Body of pancreas (tissue), 4 donors: ENCODE measurements around the gene CDKL5. TPM values are rescaled to one million over a fixed set of nuclear protein-coding genes. Genes with fewer than 3 reads are reported as not detected.

Experiments used
- ATAC-seq: fragments of 150-250 bp; one replicate; pipeline ENCODE4 v1.9.1; 2016
- DNase-seq, 4 donors: peaks; one replicate each; pipeline ENCODE4 v3.0.0-alpha.2; 2019
- H3K27ac ChIP-seq, 4 donors: fragments of 200-600 bp; sonication (generic); 1 replicate in 3 of 4; 2 replicates in 1 of 4; pipeline versions ENCODE4 v1.5.1 to v1.6.1; 2016 to 2019; ENCODE audit warnings: mild to moderate bottlenecking in 1 of 4, mixed read lengths in 1 of 4, moderate library complexity in 1 of 4
- H3K27me3 ChIP-seq, 2 donors: fragments of 200-600 bp; sonication (generic); one replicate each; pipeline ENCODE4 v1.6.0; 2016; ENCODE audit warnings: mild to moderate bottlenecking in 1 of 2
- H3K36me3 ChIP-seq, 2 donors: fragments of 200-600 bp; sonication (generic); replicated peaks in 1 of 2; 2 replicates each; pipeline ENCODE4 v1.5.1; 2016; ENCODE audit warnings: low read depth in 2 of 2; ENCODE audit not compliant: insufficient read depth in 1 of 2
- H3K4me1 ChIP-seq: fragments of 200-600 bp; sonication (generic); one replicate; pipeline ENCODE4 v1.6.0; 2016
- H3K4me3 ChIP-seq, 2 donors: fragments of 200-600 bp; sonication (generic); 1 replicate in 1 of 2; 2 replicates in 1 of 2; pipeline ENCODE4 v1.5.1; 2016 to 2019
- H3K9me3 ChIP-seq, 3 donors: fragments of 200-600 bp; sonication (generic); 1 replicate in 2 of 3; 2 replicates in 1 of 3; pipeline ENCODE4 v1.5.1; 2016
- CTCF ChIP-seq, 7 experiments: fragments of 450-650 bp in 4 of 7; fragments of 200-600 bp in 3 of 7; sonication (generic) in 3 of 7; IDR thresholded peaks; one replicate each; pipeline ENCODE4 v1.5.1; 2016 to 2019; ENCODE audit warnings: antibody characterized with exemption in 7 of 7
- POLR2A ChIP-seq, 3 donors: fragments of 450-650 bp; IDR thresholded peaks; one replicate each; pipeline ENCODE4 v1.6.1; 2016; ENCODE audit warnings: antibody characterized with exemption in 3 of 3, mild to moderate bottlenecking in 2 of 3
- WGBS, 2 donors: methylation state at CpG; one replicate each; pipeline ENCODE4 v1.1.5; 2017; 5-methylcytosine and 5-hydroxymethylcytosine counted together
- intact Hi-C: fragments of 100-400 bp; cut with DNase I; formaldehyde crosslinking; loops from one replicate; pipeline ENCODE4 v1.15.1; 2023
- total RNA-seq, 2 donors: library from RNA; depleted of rRNA; stranded (reverse); fragments of >200 nt; gene quantifications; one replicate each; pipeline ENCODE4 v1.1.0, GENCODE V29; 2016

Gene CDKL5
- total RNA-seq, 2 donors from 2014 or later: 3.6 to 5.7 TPM

DNA sequence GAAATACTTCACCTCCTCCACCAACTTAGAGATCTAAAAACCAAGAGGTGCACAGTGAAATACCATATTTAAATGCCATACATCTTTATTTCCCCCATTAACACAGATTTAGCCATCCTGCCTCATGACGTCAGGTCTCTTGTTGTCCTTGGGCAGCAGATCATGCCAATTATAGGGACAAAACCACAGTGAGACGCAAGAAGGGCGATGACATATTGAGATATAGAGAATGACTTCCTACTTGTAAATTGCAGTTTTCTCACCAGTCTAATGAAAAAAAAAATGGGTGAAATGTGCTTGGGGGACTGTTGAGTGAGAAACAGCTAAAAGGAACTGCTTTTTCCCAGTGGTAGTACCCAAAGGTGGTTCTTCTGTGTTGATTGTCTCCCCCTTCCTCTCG is 222.2 kb downstream of the CDKL5 start:
- ATAC-seq: no peak
- Histone ChIP-seq H3K9me3 (no peaks in the 10 kb centered on the region), H3K4me1 (no peaks in the 10 kb centered on the region), H3K4me3 (no peak overlapping the region), H3K27me3 (no peaks in the 10 kb centered on the region), H3K36me3 (no peaks in the 10 kb centered on the region), H3K27ac (no peak overlapping the region)
- TF ChIP-seq CTCF (IDR thresholded peaks at IDR 0.05) (no peak), POLR2A (IDR thresholded peaks at IDR 0.05) (no peak)
- WGBS, 2 donors: 75 to 87% methylated on average over 4 of the region's 4 CpGs
- intact Hi-C loops: no loop called here
- no peak for DNase-seq

DNA sequence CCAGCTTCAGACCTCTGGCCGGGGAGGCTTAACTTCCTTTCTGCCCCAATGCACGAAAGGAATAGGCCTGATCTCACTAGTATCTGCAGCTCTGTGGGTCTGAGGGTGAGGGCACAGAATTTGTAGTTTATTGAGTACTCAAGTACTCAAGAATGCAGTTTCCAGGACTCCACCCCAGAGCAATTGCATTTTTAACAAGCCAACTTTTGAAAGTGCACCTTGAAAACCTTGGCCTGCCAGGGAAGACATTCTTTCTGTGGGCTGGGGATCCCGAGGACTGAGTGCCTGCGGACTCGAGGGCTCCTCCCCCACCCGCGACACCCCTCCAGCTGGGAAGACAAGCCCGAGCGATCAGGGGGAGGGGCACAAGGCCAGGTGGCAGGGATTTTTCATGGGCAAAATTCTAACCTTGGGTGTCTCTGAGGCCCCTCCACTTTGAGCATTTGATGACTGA is 224.1 kb downstream of the CDKL5 start:
- TF ChIP-seq CTCF (IDR thresholded peaks at IDR 0.05): no peak
- no peak for TF ChIP-seq POLR2A (IDR thresholded peaks at IDR 0.05)
- H3K4me1 ChIP-seq: no peaks in the 10 kb centered on the region
- DNase-seq (no peak), ATAC-seq (no peak)
- 66 to 74% methylated on average over 5 to 7 of the region's 9 CpGs for WGBS, 2 donors
- H3K36me3 ChIP-seq: no peaks in the 10 kb centered on the region
- no peak overlapping the region for H3K4me3 ChIP-seq
- intact Hi-C loops: no loop called here
- H3K27me3 ChIP-seq: no peaks in the 10 kb centered on the region
- H3K9me3 ChIP-seq: no peaks in the 10 kb centered on the region
- no peak overlapping the region for H3K27ac ChIP-seq

GRCh38 chrX:18650662-18651061 is 225.3 kb downstream of the CDKL5 start:
- Histone ChIP-seq H3K4me3 (no peak overlapping the region), H3K4me1 (no peaks in the 10 kb centered on the region), H3K27ac (no peak overlapping the region), H3K27me3 (no peaks in the 10 kb centered on the region), H3K9me3 (no peaks in the 10 kb centered on the region), H3K36me3 (no peaks in the 10 kb centered on the region)
- ATAC-seq (no peak), DNase-seq (no peak)
- 75 to 85% methylated on average over 3 to 4 of the region's 6 CpGs for WGBS, 2 donors
- intact Hi-C loops: no loop called here
- TF ChIP-seq POLR2A (IDR thresholded peaks at IDR 0.05): no peak
- no peak for TF ChIP-seq CTCF (IDR thresholded peaks at IDR 0.05)

DNA sequence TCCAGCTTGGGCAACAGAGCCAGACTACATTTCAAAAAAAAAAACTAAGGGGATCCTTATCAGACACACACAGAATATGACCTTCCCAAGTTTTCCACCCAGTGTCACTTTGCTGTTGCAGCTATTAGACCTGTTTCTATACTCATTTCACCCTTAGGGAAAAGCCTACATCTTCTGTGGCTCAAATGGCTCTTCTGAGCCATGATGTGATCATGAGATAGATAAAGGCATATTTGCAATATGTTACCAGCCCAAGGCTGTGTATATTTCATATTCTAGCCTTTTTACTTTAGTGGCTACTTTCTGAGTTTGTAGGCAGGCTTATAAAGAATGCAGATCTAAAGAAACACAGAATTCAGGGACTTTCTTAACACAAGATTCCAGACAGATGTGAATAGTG is 227.2 kb downstream of the CDKL5 start:
- Histone ChIP-seq H3K27me3 (no peaks in the 10 kb centered on the region), H3K9me3 (no peaks in the 10 kb centered on the region), H3K27ac (no peak overlapping the region), H3K4me1 (no peaks in the 10 kb centered on the region), H3K36me3 (no peaks in the 10 kb centered on the region), H3K4me3 (no peak overlapping the region)
- ATAC-seq (no peak), DNase-seq (no peak)
- intact Hi-C loops: no loop called here
- TF ChIP-seq CTCF (IDR thresholded peaks at IDR 0.05): no peak
- no peak for TF ChIP-seq POLR2A (IDR thresholded peaks at IDR 0.05)
